Neural cell (in vitro differentiated cells): Measurements from ENCODE around the gene CYRIA.

Source experiments
- CTCF ChIP-seq: fragments of 450-650 bp; IDR thresholded peaks from 2 replicates; pipeline ENCODE4 v1.5.1; 2014; ENCODE audit warnings: antibody characterized with exemption, mild to moderate bottlenecking, moderate library complexity; ENCODE audit not compliant: poor library complexity, severe bottlenecking
- EP300 ChIP-seq: fragments of 450-650 bp; conservative IDR thresholded peaks from 2 replicates; pipeline ENCODE4 v1.6.1; 2014; ENCODE audit warnings: antibody characterized with exemption, mild to moderate bottlenecking, moderate library complexity; ENCODE audit not compliant: poor library complexity, severe bottlenecking
- EZH2 ChIP-seq: fragments of 200-600, 300-800 bp; shearing (Covaris generic), sonication (generic); IDR thresholded peaks from 2 replicates; pipeline ENCODE4 v1.6.1; 2014; ENCODE audit warnings: antibody characterized with exemption, low read length, borderline replicate concordance, mild to moderate bottlenecking; ENCODE audit not compliant: insufficient read depth, poor library complexity, severe bottlenecking
- MXI1 ChIP-seq: fragments of 450-650 bp; conservative IDR thresholded peaks from 2 replicates; pipeline ENCODE4 v1.6.1; 2014; ENCODE audit warnings: antibody characterized with exemption, mild to moderate bottlenecking; ENCODE audit not compliant: poor library complexity, severe bottlenecking
- POLR2AphosphoS5 ChIP-seq: IDR thresholded peaks from 2 replicates; pipeline ENCODE4 v1.6.1; 2012
- REST ChIP-seq: IDR thresholded peaks from 2 replicates; pipeline ENCODE4 v1.6.1; 2012; ENCODE audit warnings: borderline replicate concordance

DNA sequence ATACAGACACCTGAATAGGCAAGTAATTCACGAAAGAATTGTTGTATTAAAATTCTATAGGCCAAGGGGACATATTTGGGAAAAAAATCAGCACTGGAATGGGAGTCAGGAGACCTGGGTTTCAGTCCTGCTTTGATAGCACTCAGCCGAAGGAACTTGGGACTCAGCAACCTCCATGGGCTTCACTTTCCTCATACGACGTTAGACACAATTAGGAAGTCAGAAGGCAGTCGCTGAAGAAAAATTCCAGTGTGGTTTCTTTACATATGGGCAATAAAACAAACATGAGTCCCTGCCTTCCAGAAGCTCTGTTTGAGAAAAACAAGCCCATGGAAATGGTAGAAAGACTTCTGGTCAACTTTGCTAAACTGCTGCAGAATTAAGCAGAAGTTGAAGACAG is 15.1 kb upstream of the CYRIA start:
- TF ChIP-seq CTCF (no peak), EZH2 (no peak), EP300 (no peak), REST (no peak), MXI1 (no peak), POLR2AphosphoS5 (no peak)
